WTC11 (cell line): ENCODE results near the gene TSPO. TPM values are rescaled to one million over a fixed set of nuclear protein-coding genes. Genes with fewer than 3 reads are reported as not detected.
A peak's percentile ranks its signal among the peaks of the same experiment; 100 is the strongest.

Source experiments
- ATAC-seq: fragments of 200-7000 bp; cut with Tn5 transposase; 2 replicates; pipeline ENCODE4 v1.10.0; 2021; ENCODE audit warnings: mild to moderate bottlenecking, moderate library complexity
- CTCF ChIA-PET: fragments of 300-600 bp; sonication (Branson Sonifier 250); formaldehyde crosslinking; loops from one replicate; lab custom pipeline; 2021; ENCODE audit warnings: antibody characterized with exemption; lab: Charles Lee
- POLR2A ChIA-PET: fragments of 350-600 bp; sonication (Branson Sonifier 250); formaldehyde crosslinking; loops from one replicate; lab custom pipeline; 2021; ENCODE audit warnings: antibody characterized with exemption; lab: Charles Lee
- DNase-seq: peaks from one replicate; pipeline ENCODE4 v3.0.0; 2021; ENCODE audit warnings: low spot score
- H3K27ac Mint-ChIP-seq: 2 replicates; pipeline ENCODE4 v1.8.0; 2021; ENCODE audit warnings: mixed read lengths
- H3K27me3 Mint-ChIP-seq: 2 replicates; pipeline ENCODE4 v1.8.0; 2021; ENCODE audit warnings: low read depth, mild to moderate bottlenecking, moderate library complexity, mixed read lengths
- H3K36me3 Mint-ChIP-seq: 2 replicates; pipeline ENCODE4 v1.8.0; 2021; ENCODE audit warnings: mixed read lengths
- H3K4me1 Mint-ChIP-seq: 2 replicates; pipeline ENCODE4 v1.8.0; 2022; ENCODE audit warnings: mixed read lengths
- H3K4me3 Mint-ChIP-seq: 2 replicates; pipeline ENCODE4 v1.8.0; 2021; ENCODE audit warnings: mild to moderate bottlenecking, moderate library complexity, mixed read lengths
- H3K9me3 Mint-ChIP-seq: 2 replicates; pipeline ENCODE4 v1.8.0; 2021; ENCODE audit warnings: mixed read lengths
- AFF4 ChIP-seq: sonication (generic); formaldehyde crosslinking; IDR thresholded peaks from 2 replicates; pipeline ENCODE4 v1.8.1; 2023; ENCODE audit warnings: mild to moderate bottlenecking, missing genetic modification reagents, borderline replicate concordance
- ARID4B ChIP-seq: sonication (generic); formaldehyde crosslinking; IDR thresholded peaks from 2 replicates; pipeline ENCODE4 v1.8.0; 2023; ENCODE audit warnings: missing genetic modification reagents, mild to moderate bottlenecking, borderline replicate concordance
- ATF2 ChIP-seq: sonication (generic); formaldehyde crosslinking; IDR thresholded peaks from 2 replicates; pipeline ENCODE4 v1.8.1; 2022; ENCODE audit warnings: low read depth, missing genetic modification reagents, borderline replicate concordance
- CREB1 ChIP-seq: sonication (generic); formaldehyde crosslinking; IDR thresholded peaks from 2 replicates; pipeline ENCODE4 v1.8.0; 2023; ENCODE audit warnings: mild to moderate bottlenecking, missing genetic modification reagents
- E2F4 ChIP-seq: sonication (generic); formaldehyde crosslinking; IDR thresholded peaks from 2 replicates; pipeline ENCODE4 v1.8.1; 2022; ENCODE audit warnings: low read depth, mild to moderate bottlenecking, moderate library complexity, missing genetic modification reagents, borderline replicate concordance
- EMX1 ChIP-seq: fragments of 250-450 bp; sonication (Bioruptor Pico); IDR thresholded peaks from 2 replicates; pipeline ENCODE4 v1.8.0; 2021; ENCODE audit warnings: mild to moderate bottlenecking
- GABPB1 ChIP-seq: sonication (generic); formaldehyde crosslinking; IDR thresholded peaks from 2 replicates; pipeline ENCODE4 v1.8.1; 2023; ENCODE audit warnings: mild to moderate bottlenecking, missing genetic modification reagents
- HMGA2 ChIP-seq: fragments of 250-450 bp; sonication (Bioruptor Pico); IDR thresholded peaks from 2 replicates; pipeline ENCODE4 v1.4.0; 2021; ENCODE audit warnings: mild to moderate bottlenecking, moderate library complexity
- MXD4 ChIP-seq: fragments of 250-450 bp; sonication (Bioruptor Pico); IDR thresholded peaks from 2 replicates; pipeline ENCODE4 v1.8.0; 2021; ENCODE audit warnings: mild to moderate bottlenecking, moderate library complexity, borderline replicate concordance
- NR2C2 ChIP-seq: sonication (generic); formaldehyde crosslinking; IDR thresholded peaks from 2 replicates; pipeline ENCODE4 v1.8.0; 2022; ENCODE audit warnings: mild to moderate bottlenecking, missing genetic modification reagents
- RELA ChIP-seq: sonication (generic); formaldehyde crosslinking; IDR thresholded peaks from 2 replicates; pipeline ENCODE4 v1.8.1; 2022; ENCODE audit warnings: missing genetic modification reagents, mild to moderate bottlenecking, borderline replicate concordance
- RORB ChIP-seq: fragments of 250-450 bp; sonication (Bioruptor Pico); IDR thresholded peaks from 2 replicates; pipeline ENCODE4 v1.9.0; 2021; ENCODE audit warnings: mild to moderate bottlenecking
- SP1 ChIP-seq: sonication (generic); formaldehyde crosslinking; conservative IDR thresholded peaks from 2 replicates; pipeline ENCODE4 v1.8.1; 2022; ENCODE audit warnings: missing genetic modification reagents
- TEAD1 ChIP-seq: sonication (generic); formaldehyde crosslinking; IDR thresholded peaks from 2 replicates; pipeline ENCODE4 v1.8.0; 2022; ENCODE audit warnings: mild to moderate bottlenecking, missing genetic modification reagents
- TEAD4 ChIP-seq: sonication (generic); formaldehyde crosslinking; IDR thresholded peaks from 2 replicates; pipeline ENCODE4 v1.8.0; 2022; ENCODE audit warnings: mild to moderate bottlenecking, missing genetic modification reagents
- ZNF396 ChIP-seq: fragments of 250-450 bp; sonication (Bioruptor Pico); IDR thresholded peaks from 2 replicates; pipeline ENCODE4 v1.8.0; 2021; ENCODE audit warnings: mild to moderate bottlenecking, moderate library complexity, borderline replicate concordance
- ZNF512 ChIP-seq: sonication (generic); formaldehyde crosslinking; IDR thresholded peaks from 2 replicates; pipeline ENCODE4 v1.8.1; 2022; ENCODE audit warnings: missing genetic modification reagents, borderline replicate concordance
- total RNA-seq: library from RNA; stranded (reverse); gene quantifications from 3 replicates; pipeline ENCODE4 v1.2.3, GENCODE V29; 2021

The TSPO gene
- total RNA-seq, 1 experiment from 2014 or later, result 21.9 TPM

GRCh38 chr22:43126501-43127165, 24.7 kb upstream of the TSPO start:
- no peaks in the 10 kb centered on the region for H3K36me3 Mint-ChIP-seq
- CTCF ChIA-PET, result no interaction called here
- TF ChIP-seq MXD4 (CRISPR knock-in tag), result no peak
- no peak for TF ChIP-seq NR2C2 (CRISPR knock-in tag)
- TF ChIP-seq TEAD4, result no peak
- H3K4me3 Mint-ChIP-seq, result no peak overlapping the region
- POLR2A ChIA-PET, result interaction anchor here (0.6 kb wide), 1 partner anchor 39 kb away, joined by 5 read pairs; no protein-coding TSS in a partner anchor
- H3K27me3 Mint-ChIP-seq, result no peaks in the 10 kb centered on the region
- DNase-seq (no peak), ATAC-seq (no peak; the same call in 1 of the 2 replicates)
- no peaks in the 10 kb centered on the region for H3K9me3 Mint-ChIP-seq
- H3K27ac Mint-ChIP-seq, result 0 out of 2 replicates have a peak overlapping the region, but pooled peaks have one; percentile 19
- H3K4me1 Mint-ChIP-seq, result peaks cover 9% of the 10 kb centered on the region

- DNase-seq, result no peak
- H3K4me3 Mint-ChIP-seq, result no peak overlapping the region
- POLR2A ChIA-PET, result interaction anchor here (0.6 kb wide), 1 partner anchor 39 kb away, joined by 5 read pairs; no protein-coding TSS in a partner anchor
- TF ChIP-seq HMGA2 (CRISPR knock-in tag), result no peak
- no peak for TF ChIP-seq RELA
- TF ChIP-seq ZNF396, result no peak
- no peak for TF ChIP-seq ATF2 (CRISPR knock-in tag)
- TF ChIP-seq ZNF512 (CRISPR knock-in tag), result no peak
- TF ChIP-seq E2F4 (CRISPR knock-in tag), result no peak
- TF ChIP-seq SP1, result no peak
- no peak for TF ChIP-seq MXD4 (CRISPR knock-in tag)
- no peak for TF ChIP-seq TEAD1 (CRISPR knock-in tag)
- TF ChIP-seq CREB1 (CRISPR knock-in tag), result no peak
- TF ChIP-seq GABPB1 (CRISPR knock-in tag), result no peak
- no peak for TF ChIP-seq AFF4 (CRISPR knock-in tag)
- TF ChIP-seq EMX1, result no peak
- no peak for TF ChIP-seq ARID4B (CRISPR knock-in tag)
- TF ChIP-seq RORB, result no peak
- no peaks in the 10 kb centered on the region for H3K9me3 Mint-ChIP-seq
- H3K27me3 Mint-ChIP-seq, result no peaks in the 10 kb centered on the region
- peaks cover 9% of the 10 kb centered on the region for H3K4me1 Mint-ChIP-seq
- no peak overlapping the region for H3K27ac Mint-ChIP-seq
- ATAC-seq, result no peak
- CTCF ChIA-PET, result interaction anchor here (0.9 kb wide), 1 partner anchor 260 kb away, joined by 3 read pairs; no protein-coding TSS in a partner anchor
- no peaks in the 10 kb centered on the region for H3K36me3 Mint-ChIP-seq
Measured at GRCh38 chr22:43127166-43127908, 24.0 kb upstream of the TSPO start.
